Measurements from ENCODE around the gene FOXP1.
"Not testable (repeated sequence)": the region's sequence is repeated elsewhere in the genome, so short reads cannot be mapped to it uniquely, and the experiment has no call there.

The FOXP1 gene

DNA sequence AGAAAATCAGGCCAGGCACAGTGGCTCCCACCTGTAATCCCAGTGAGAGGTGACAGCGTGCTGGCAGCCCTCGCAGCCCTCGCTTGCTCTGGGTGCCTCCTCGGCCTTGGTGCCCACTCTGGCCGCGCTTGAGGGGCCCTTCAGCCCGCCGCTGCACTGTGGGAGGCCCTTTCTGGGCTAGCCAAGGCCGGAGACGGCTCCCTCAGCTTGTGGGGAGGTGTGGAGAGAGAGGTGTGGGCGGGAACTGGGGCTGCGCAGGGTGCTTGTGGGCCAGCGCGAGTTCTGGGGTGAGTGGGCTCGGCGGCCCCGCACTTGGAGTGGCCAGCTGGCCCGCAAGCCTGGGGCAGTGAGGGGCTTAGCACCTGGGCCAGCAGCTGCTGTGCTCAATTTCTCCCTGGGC is 252.6 kb downstream of the FOXP1 start:
- Histone ChIP-seq H3K9me3 (no peaks in the 10 kb centered on the region), H3K4me1 (no peaks in the 10 kb centered on the region), H3K4me3 (ENCODE audit: low read depth, low read length) (no peak overlapping the region), H3K36me3 (no peaks in the 10 kb centered on the region), H3K27me3 (no peaks in the 10 kb centered on the region)
- no peak for DNase-seq
- TF ChIP-seq, protein P1, sequence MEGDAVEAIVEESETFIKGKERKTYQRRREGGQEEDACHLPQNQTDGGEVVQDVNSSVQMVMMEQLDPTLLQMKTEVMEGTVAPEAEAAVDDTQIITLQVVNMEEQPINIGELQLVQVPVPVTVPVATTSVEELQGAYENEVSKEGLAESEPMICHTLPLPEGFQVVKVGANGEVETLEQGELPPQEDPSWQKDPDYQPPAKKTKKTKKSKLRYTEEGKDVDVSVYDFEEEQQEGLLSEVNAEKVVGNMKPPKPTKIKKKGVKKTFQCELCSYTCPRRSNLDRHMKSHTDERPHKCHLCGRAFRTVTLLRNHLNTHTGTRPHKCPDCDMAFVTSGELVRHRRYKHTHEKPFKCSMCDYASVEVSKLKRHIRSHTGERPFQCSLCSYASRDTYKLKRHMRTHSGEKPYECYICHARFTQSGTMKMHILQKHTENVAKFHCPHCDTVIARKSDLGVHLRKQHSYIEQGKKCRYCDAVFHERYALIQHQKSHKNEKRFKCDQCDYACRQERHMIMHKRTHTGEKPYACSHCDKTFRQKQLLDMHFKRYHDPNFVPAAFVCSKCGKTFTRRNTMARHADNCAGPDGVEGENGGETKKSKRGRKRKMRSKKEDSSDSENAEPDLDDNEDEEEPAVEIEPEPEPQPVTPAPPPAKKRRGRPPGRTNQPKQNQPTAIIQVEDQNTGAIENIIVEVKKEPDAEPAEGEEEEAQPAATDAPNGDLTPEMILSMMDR (IDR thresholded peaks at IDR 0.05; ENCODE audit: low read depth, low read length) = no peak

DNA sequence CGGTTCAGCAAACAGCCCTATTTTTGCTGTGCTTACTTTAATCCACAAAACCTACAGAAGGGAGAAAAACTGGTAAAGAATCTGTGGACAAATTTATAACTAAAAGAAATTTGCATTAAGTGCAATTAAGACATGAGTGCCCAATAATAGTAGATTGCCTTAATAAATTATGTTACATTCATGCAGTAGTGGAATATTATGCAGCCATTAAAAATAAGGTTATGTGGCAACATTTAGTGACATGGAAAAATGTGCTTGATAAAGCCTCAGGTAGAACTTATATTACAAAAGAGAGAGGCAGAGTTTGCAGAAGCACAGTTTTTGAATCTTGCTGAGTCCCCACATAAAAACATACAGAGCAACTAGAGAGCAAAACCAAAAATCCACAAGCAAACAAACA is 253.0 kb downstream of the FOXP1 start:
- no peaks in the 10 kb centered on the region for H3K4me1 ChIP-seq
- H3K36me3 ChIP-seq = no peaks in the 10 kb centered on the region
- H3K27me3 ChIP-seq = no peaks in the 10 kb centered on the region
- H3K9me3 ChIP-seq = no peaks in the 10 kb centered on the region
- TF ChIP-seq, protein P1 (IDR thresholded peaks at IDR 0.05; ENCODE audit: low read depth, low read length) = no peak
- no peak overlapping the region for H3K4me3 ChIP-seq (ENCODE audit: low read depth, low read length)
- DNase-seq = no peak

DNA sequence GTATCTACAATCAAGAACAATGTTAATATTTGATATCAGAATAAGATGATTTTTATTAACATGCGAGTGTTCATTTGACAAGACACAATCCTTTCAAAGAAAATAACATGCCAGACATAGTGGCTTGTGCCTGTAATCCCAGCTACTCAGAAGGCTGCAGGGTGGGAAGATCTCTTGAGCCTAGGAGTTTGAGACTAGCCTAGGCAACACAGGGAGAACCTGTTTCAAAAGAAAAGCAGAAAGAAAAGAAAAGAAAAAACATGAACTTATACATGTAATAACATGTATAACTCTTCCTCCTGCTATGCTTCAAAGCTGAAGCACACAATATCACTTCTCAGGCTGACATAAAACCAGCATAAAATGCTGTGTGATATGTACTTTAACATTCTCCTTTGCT is 253.7 kb downstream of the FOXP1 start:
- Histone ChIP-seq H3K27me3 (no peaks in the 10 kb centered on the region), H3K9me3 (no peaks in the 10 kb centered on the region), H3K36me3 (no peaks in the 10 kb centered on the region), H3K4me3 (ENCODE audit: low read depth, low read length) (no peak overlapping the region), H3K4me1 (no peaks in the 10 kb centered on the region)
- DNase-seq = no peak
- TF ChIP-seq, protein P1 (IDR thresholded peaks at IDR 0.05; ENCODE audit: low read depth, low read length) = no peak

DNA sequence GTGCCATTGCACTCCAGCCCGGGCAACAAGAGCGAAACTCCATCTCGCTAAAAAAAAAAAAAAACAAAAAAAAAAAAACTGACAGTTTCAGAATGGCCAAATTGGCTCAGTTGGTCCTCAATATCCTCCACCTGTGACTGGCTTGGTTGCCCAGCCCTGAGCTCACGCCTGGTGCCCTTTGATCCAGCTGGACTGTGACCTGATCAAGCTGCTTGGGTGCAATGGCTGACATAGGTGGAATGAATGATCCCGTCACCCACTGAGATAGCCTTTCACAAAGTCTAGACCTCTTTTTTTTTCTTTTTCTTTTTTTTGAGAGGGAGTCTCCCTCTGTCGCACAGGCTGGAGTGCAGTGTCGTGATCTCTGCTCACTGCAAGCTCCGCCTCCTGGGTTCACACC is 254.6 kb downstream of the FOXP1 start:
- Histone ChIP-seq H3K9me3 (no peaks in the 10 kb centered on the region), H3K4me3 (ENCODE audit: low read depth, low read length) (no peak overlapping the region), H3K4me1 (no peaks in the 10 kb centered on the region), H3K27me3 (no peaks in the 10 kb centered on the region), H3K36me3 (no peaks in the 10 kb centered on the region)
- TF ChIP-seq, protein P1 (IDR thresholded peaks at IDR 0.05; ENCODE audit: low read depth, low read length) = no peak
- DNase-seq = no peak

DNA sequence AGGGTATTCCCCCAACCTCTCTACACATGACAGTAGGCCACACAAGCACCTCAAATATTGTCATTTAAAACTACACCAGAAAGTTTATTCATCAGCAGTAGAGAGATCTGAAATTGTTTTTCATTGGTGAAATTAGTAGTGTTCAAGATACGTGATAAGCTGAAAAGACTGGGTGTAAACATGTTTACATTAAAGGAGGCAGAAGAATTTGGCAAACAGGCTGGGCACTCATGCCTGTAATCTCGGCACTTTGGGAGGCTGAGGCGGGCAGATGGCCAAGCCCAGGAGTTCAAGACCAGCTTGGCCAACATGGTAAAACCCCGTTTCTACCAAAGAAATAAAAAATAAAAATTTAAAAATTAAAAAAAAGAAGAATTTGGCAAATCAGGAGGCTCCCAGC is 255.6 kb downstream of the FOXP1 start:
- Histone ChIP-seq H3K4me3 (ENCODE audit: low read depth, low read length) (no peak overlapping the region), H3K36me3 (no peaks in the 10 kb centered on the region), H3K4me1 (no peaks in the 10 kb centered on the region), H3K27me3 (no peaks in the 10 kb centered on the region), H3K9me3 (no peaks in the 10 kb centered on the region)
- no peak for DNase-seq
- TF ChIP-seq, protein P1 (IDR thresholded peaks at IDR 0.05; ENCODE audit: low read depth, low read length) = no peak

DNA sequence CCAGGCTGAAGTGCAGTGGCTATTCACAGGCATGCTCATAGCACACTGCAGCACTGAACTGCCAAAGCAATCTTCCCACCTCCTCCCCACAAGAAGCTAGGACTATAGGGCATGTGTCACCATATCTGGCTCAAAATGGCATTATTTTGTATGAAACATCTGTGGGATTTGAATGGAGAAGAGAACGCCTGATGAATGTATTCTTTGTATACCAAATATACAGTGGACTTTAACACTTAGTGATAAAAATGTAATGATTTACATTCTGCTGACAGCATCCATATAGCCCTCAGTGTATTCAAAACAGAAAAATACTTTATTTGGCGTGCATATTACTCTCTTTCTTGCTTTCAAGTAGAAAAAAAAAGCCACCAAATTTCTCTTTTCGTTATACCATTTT is 257.8 kb downstream of the FOXP1 start:
- H3K36me3 ChIP-seq = no peaks in the 10 kb centered on the region
- H3K27me3 ChIP-seq = no peaks in the 10 kb centered on the region
- H3K9me3 ChIP-seq = no peaks in the 10 kb centered on the region
- no peak for DNase-seq
- TF ChIP-seq, protein P1 (IDR thresholded peaks at IDR 0.05; ENCODE audit: low read depth, low read length) = no peak
- H3K4me1 ChIP-seq = no peaks in the 10 kb centered on the region
- no peak overlapping the region for H3K4me3 ChIP-seq (ENCODE audit: low read depth, low read length)

DNA sequence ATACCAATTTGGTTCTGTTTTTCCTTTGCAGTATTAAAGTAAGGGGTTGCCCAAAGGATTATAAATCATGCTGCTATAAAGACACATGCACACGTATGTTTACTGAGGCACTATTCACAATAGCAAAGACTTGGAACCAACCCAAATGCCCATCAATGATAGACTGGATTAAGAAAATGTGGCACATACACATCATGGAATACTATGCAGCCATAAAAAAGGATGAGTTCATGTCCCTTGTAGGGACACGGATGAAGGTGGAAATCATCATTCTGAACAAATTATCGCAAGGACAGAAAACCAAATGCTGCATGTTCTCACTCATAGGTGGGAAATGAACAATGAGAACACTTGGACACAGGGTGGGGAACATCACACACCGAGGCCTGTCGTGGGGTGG is 259.3 kb downstream of the FOXP1 start:
- not testable (repeated sequence) for H3K4me1 ChIP-seq; H3K27me3 ChIP-seq; H3K9me3 ChIP-seq; DNase-seq; H3K4me3 ChIP-seq (ENCODE audit: low read depth, low read length); H3K36me3 ChIP-seq

Data from BE2C (cell line).